ENCODE data around the gene KIAA0930. TPM values are rescaled to one million over a fixed set of nuclear protein-coding genes. Genes with fewer than 3 reads are reported as not detected.

Gene KIAA0930
- total RNA-seq, 3 donors from 2014 or later (not counting 1 experiment from before 2014, with no cell fraction given): 32.6 to 39.1 (median 38.4) TPM

DNA sequence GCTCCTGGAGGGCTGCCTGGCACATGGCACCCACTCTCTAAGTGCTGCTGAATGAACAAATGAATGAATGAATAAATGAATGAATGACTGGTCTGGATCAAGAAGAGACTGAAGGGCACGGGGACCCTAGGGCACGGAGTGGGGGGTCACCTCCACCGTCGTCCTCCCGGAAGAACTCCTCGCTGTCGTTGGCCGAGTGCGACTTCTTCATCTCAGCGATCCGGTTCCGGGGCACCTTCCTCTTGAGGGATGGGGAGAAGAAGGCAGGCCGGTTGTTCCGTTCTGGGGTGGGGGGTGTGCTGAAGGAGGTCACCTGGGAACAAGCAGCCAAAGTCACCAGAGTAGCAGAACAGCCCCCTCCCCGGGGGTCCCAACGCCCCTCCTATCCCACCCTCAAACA lies 41.0 kb downstream of the KIAA0930 start:
- H3K36me3 Mint-ChIP-seq: no peaks in the 10 kb centered on the region
- Histone ChIP-seq H3K9me3 (ENCODE audit: control insufficient read depth, insufficient read depth, low read length) (no peaks in the 10 kb centered on the region), H3K4me1 (ENCODE audit: control insufficient read depth, insufficient read depth, low read length) (no peaks in the 10 kb centered on the region), H3K4me3 (ENCODE audit: low read length) (no peak overlapping the region), H3K36me3 (ENCODE audit: control insufficient read depth, insufficient read depth, low read length) (peaks cover 58% of the 10 kb centered on the region), H3K27ac (ENCODE audit: low read length) (no peak overlapping the region), H3K27me3 (ENCODE audit: control insufficient read depth, insufficient read depth, low read length) (no peaks in the 10 kb centered on the region)
- WGBS (ENCODE audit: insufficient coverage): 98% methylated on average over 14 of the region's 16 CpGs
- no peak for DNase-seq
- H3K27me3 Mint-ChIP-seq (ENCODE audit: low read depth in 2 of 2): no peaks in the 10 kb centered on the region
- intact Hi-C loops (cut with micrococcal nuclease): no loop called here
- H3K9me3 Mint-ChIP-seq: no peaks in the 10 kb centered on the region
- TF ChIP-seq, protein P1, sequence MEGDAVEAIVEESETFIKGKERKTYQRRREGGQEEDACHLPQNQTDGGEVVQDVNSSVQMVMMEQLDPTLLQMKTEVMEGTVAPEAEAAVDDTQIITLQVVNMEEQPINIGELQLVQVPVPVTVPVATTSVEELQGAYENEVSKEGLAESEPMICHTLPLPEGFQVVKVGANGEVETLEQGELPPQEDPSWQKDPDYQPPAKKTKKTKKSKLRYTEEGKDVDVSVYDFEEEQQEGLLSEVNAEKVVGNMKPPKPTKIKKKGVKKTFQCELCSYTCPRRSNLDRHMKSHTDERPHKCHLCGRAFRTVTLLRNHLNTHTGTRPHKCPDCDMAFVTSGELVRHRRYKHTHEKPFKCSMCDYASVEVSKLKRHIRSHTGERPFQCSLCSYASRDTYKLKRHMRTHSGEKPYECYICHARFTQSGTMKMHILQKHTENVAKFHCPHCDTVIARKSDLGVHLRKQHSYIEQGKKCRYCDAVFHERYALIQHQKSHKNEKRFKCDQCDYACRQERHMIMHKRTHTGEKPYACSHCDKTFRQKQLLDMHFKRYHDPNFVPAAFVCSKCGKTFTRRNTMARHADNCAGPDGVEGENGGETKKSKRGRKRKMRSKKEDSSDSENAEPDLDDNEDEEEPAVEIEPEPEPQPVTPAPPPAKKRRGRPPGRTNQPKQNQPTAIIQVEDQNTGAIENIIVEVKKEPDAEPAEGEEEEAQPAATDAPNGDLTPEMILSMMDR (IDR thresholded peaks at IDR 0.05): no peak
- no peak overlapping the region for H3K4me3 Mint-ChIP-seq
- ATAC-seq: no peak
- H3K4me1 Mint-ChIP-seq: no peaks in the 10 kb centered on the region
- H3K27ac Mint-ChIP-seq: no peak overlapping the region

DNA sequence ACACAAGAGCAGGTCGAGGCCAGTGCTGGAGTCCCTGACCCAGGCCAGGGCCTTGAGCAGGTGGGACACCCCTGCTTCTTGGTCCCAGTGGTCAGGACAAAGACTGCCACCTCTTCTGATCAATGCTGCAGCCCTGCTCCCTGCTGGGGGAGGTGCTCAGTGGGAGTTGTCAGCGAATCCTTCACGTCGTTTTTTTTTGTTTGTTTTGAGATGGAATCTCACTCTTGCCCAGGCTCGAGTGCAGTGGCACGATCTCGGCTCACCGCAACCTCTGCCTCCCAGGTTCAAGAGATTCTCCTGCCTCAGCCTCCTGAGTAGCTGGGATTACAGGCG lies 42.3 kb downstream of the KIAA0930 start:
- no peaks in the 10 kb centered on the region for H3K9me3 ChIP-seq (ENCODE audit: control insufficient read depth, insufficient read depth, low read length)
- Mint-ChIP-seq H3K9me3 (no peaks in the 10 kb centered on the region), H3K4me1 (no peaks in the 10 kb centered on the region), H3K36me3 (no peaks in the 10 kb centered on the region), H3K27me3 (ENCODE audit: low read depth in 2 of 2) (no peaks in the 10 kb centered on the region), H3K4me3 (no peak overlapping the region), H3K27ac (no peak overlapping the region)
- no peaks in the 10 kb centered on the region for H3K27me3 ChIP-seq (ENCODE audit: control insufficient read depth, insufficient read depth, low read length)
- H3K36me3 ChIP-seq (ENCODE audit: control insufficient read depth, insufficient read depth, low read length): peaks cover 51% of the 10 kb centered on the region
- WGBS (ENCODE audit: insufficient coverage): 92% methylated on average over 8 of the region's 9 CpGs
- no peak for ATAC-seq
- TF ChIP-seq, protein P1 (IDR thresholded peaks at IDR 0.05): no peak
- no peak for DNase-seq
- H3K4me3 ChIP-seq (ENCODE audit: low read length): no peak overlapping the region
- no peak overlapping the region for H3K27ac ChIP-seq (ENCODE audit: low read length)
- no peaks in the 10 kb centered on the region for H3K4me1 ChIP-seq (ENCODE audit: control insufficient read depth, insufficient read depth, low read length)
- intact Hi-C loops (cut with micrococcal nuclease): no loop called here

DNA sequence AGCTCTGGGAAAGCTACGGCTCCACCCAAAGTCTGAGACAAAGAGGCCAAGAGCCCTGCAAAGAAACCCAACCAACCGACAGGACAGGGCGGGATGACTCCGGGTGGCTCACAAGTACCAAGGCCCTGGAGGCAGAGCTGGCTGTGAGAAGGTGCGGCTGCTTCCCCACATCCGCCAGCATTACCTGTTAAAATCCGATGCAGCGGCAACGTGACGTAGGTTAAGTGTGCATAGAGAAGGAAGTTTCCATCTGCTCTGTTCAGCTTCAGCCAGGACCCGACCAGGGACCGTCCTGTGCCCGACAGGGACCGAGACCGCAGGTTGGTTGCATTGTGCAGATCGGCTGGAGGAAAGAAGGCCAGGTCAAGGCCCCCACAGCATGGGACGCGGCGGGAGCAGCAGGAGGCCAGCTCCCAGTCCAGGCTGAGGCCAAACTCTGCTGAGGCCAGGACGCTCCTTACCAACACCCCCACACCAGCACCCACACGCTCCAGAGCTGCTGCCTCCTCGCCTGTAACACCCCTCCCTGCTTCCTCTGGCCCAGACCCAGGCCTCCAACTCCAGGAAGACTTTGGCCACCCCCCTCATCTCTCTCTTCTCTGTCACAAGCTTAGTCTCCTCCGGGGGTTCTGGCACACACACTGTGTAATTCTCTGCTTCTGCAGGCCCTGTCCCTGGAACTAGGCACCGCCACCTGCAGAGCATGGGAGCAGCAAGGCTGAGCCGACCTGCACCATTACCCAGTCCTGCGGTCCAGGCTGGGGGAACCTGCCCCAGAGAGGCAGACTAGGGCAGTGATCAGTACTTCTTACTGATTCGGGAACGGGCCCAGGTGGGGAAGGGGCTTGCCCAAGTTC lies 42.9 kb downstream of the KIAA0930 start:
- TF ChIP-seq, protein P1 (IDR thresholded peaks at IDR 0.05): no peak
- H3K4me1 Mint-ChIP-seq: no peaks in the 10 kb centered on the region
- WGBS (ENCODE audit: insufficient coverage): 96% methylated on average over 28 of the region's 28 CpGs

More for the DNA sequence above, 42.9 kb downstream of the KIAA0930 start:
- Mint-ChIP-seq H3K36me3 (no peaks in the 10 kb centered on the region), H3K27me3 (ENCODE audit: low read depth in 2 of 2) (no peaks in the 10 kb centered on the region), H3K9me3 (no peaks in the 10 kb centered on the region), H3K27ac (no peak overlapping the region), H3K4me3 (no peak overlapping the region)
- H3K27me3 ChIP-seq (ENCODE audit: control insufficient read depth, insufficient read depth, low read length): no peaks in the 10 kb centered on the region
- DNase-seq: no peak
- no peak for ATAC-seq
- H3K36me3 ChIP-seq (ENCODE audit: control insufficient read depth, insufficient read depth, low read length): peaks cover 49% of the 10 kb centered on the region
- intact Hi-C loops (cut with micrococcal nuclease): no loop called here
- no peak overlapping the region for H3K4me3 ChIP-seq (ENCODE audit: low read length)
- no peak overlapping the region for H3K27ac ChIP-seq (ENCODE audit: low read length)
- no peaks in the 10 kb centered on the region for H3K9me3 ChIP-seq (ENCODE audit: control insufficient read depth, insufficient read depth, low read length)
- H3K4me1 ChIP-seq (ENCODE audit: control insufficient read depth, insufficient read depth, low read length): no peaks in the 10 kb centered on the region

All from natural killer cell (primary cell).